Epidermal melanocyte (primary cell): Measurements from ENCODE around the gene MTMR2.
"Not testable (repeated sequence)": the region's sequence is repeated elsewhere in the genome, so short reads cannot be mapped to it uniquely, and the experiment has no call there.

ENCODE experiments used
- DNase-seq: peaks from one replicate; pipeline ENCODE4 v3.0.0; 2011; ENCODE audit warnings: low spot score; ENCODE audit not compliant: insufficient read length

The MTMR2 gene

GRCh38 chr11:95821640-95822039, 102.3 kb downstream of the MTMR2 start:
- DNase-seq, result no peak

GRCh38 chr11:95816037-95816436, 107.9 kb downstream of the MTMR2 start:
- no peak for DNase-seq

GRCh38 chr11:95811052-95811451, 112.9 kb downstream of the MTMR2 start:
- not testable (repeated sequence) for DNase-seq

GRCh38 chr11:95806464-95806863, 117.4 kb downstream of the MTMR2 start:
- DNase-seq, result not testable (repeated sequence)

- DNase-seq, result no peak
These were observed 118.0 kb downstream of the MTMR2 start for GRCh38 chr11:95805869-95806268.

GRCh38 chr11:95803973-95804372, 119.9 kb downstream of the MTMR2 start:
- DNase-seq, result no peak

- no peak for DNase-seq
These were observed 121.1 kb downstream of the MTMR2 start for GRCh38 chr11:95802806-95803205.

- no peak for DNase-seq
These were observed 123.5 kb downstream of the MTMR2 start for GRCh38 chr11:95800438-95800837.

GRCh38 chr11:95799546-95799945, 124.4 kb downstream of the MTMR2 start:
- no peak for DNase-seq

GRCh38 chr11:95796501-95796900, 127.4 kb downstream of the MTMR2 start:
- no peak for DNase-seq

GRCh38 chr11:95795627-95796295, 128.1 kb downstream of the MTMR2 start:
- DNase-seq, result no peak

- DNase-seq, result no peak
These were observed 129.8 kb downstream of the MTMR2 start for GRCh38 chr11:95794086-95794485.

- no peak for DNase-seq
These were observed 130.8 kb downstream of the MTMR2 start for GRCh38 chr11:95793116-95793515.

GRCh38 chr11:95792700-95793099, 131.2 kb downstream of the MTMR2 start:
- DNase-seq, result no peak

- no peak for DNase-seq
These were observed 131.7 kb downstream of the MTMR2 start for GRCh38 chr11:95792200-95792599.

- no peak for DNase-seq
These were observed 132.2 kb downstream of the MTMR2 start for GRCh38 chr11:95791709-95792033.

GRCh38 chr11:95790933-95791708, 132.8 kb downstream of the MTMR2 start:
- peak; percentile 21 for DNase-seq

GRCh38 chr11:95790123-95790932, 133.6 kb downstream of the MTMR2 start, which contains the start of gene CEP57:
CEP57 (plus strand) TSS chr11:95790498; CDS start chr11:95790699, 201 bp downstream.
- DNase-seq, result peak; percentile 85

- peak; percentile 68 for DNase-seq
These were observed 134.3 kb downstream of the MTMR2 start, which contains the start of gene FAM76B for GRCh38 chr11:95789506-95790122. FAM76B (minus strand) TSS chr11:95789782; CDS start chr11:95789478, 304 bp downstream.

- no peak for DNase-seq
These were observed 134.9 kb downstream of the MTMR2 start for GRCh38 chr11:95788921-95789505.
